Measurements from ENCODE around the gene CAND1.

GRCh38 chr12:67245571-67245970, 23.6 kb upstream of the CAND1 start:
- TF ChIP-seq POLR2A (IDR thresholded peaks at IDR 0.05; ENCODE audit: low read depth, low read length), result no peak
- no peak for TF ChIP-seq POLR2AphosphoS5 (IDR thresholded peaks at IDR 0.05; ENCODE audit: low read depth, low read length)
- no peak for TF ChIP-seq TAF1 (IDR thresholded peaks at IDR 0.05; ENCODE audit: borderline replicate concordance, low read depth, low read length)

Measured in GM12892 (cell line).